Type B pancreatic cell (in vitro differentiated cells): ENCODE data around the gene RFLNA. TPM values are rescaled to one million over a fixed set of nuclear protein-coding genes. Genes with fewer than 3 reads are reported as not detected.
A peak's percentile ranks its signal among the peaks of the same experiment; 100 is the strongest.

Source experiments
- DNase-seq: peaks from one replicate; pipeline ENCODE4 v3.0.0; 2021; ENCODE audit warnings: mixed read lengths; ENCODE audit not compliant: unreplicated experiment; ENCODE audit errors: extremely low spot score
- H3K27ac Mint-ChIP-seq: 2 replicates; pipeline ENCODE4 v1.8.0; 2021; ENCODE audit warnings: mild to moderate bottlenecking, mixed read lengths
- H3K27me3 Mint-ChIP-seq: 2 replicates; pipeline ENCODE4 v1.8.0; 2021; ENCODE audit warnings: mixed read lengths
- H3K36me3 Mint-ChIP-seq: 2 replicates; pipeline ENCODE4 v1.8.0; 2021; ENCODE audit warnings: mixed read lengths
- H3K4me1 Mint-ChIP-seq: one replicate; pipeline ENCODE4 v1.8.0; 2021; ENCODE audit warnings: mixed read lengths; ENCODE audit not compliant: unreplicated experiment
- H3K4me3 Mint-ChIP-seq: 2 replicates; pipeline ENCODE4 v1.8.0; 2021; ENCODE audit warnings: mild to moderate bottlenecking, mixed read lengths
- H3K9me3 Mint-ChIP-seq: 2 replicates; pipeline ENCODE4 v1.8.0; 2021; ENCODE audit warnings: mixed read lengths
- CTCF ChIP-seq: fragments of 200-600 bp; sonication (generic); conservative IDR thresholded peaks from 2 replicates; pipeline ENCODE4 v1.5.0; 2021; ENCODE audit warnings: antibody characterized with exemption, mild to moderate bottlenecking
- total RNA-seq: library from RNA; stranded (reverse); gene quantifications from 2 replicates; pipeline ENCODE4 v1.2.1, GENCODE V29; 2021; ENCODE audit warnings: low replicate concordance

RFLNA gene
- total RNA-seq, 1 donor from 2014 or later = 57.4 TPM

- Mint-ChIP-seq H3K9me3 (no peaks in the 10 kb centered on the region), H3K27ac (no peak overlapping the region), H3K4me3 (no peak overlapping the region), H3K4me1 (peaks cover 42% of the 10 kb centered on the region), H3K27me3 (peaks cover 22% of the 10 kb centered on the region), H3K36me3 (no peaks in the 10 kb centered on the region)
- no peak for DNase-seq
- TF ChIP-seq CTCF = no peak
Observed at GRCh38 chr12:124254126-124254525, 40.8 kb upstream of the RFLNA start.

GRCh38 chr12:124259154-124260066, 35.5 kb upstream of the RFLNA start:
- Mint-ChIP-seq H3K27me3 (peaks cover 32% of the 10 kb centered on the region), H3K4me1 (peaks cover 40% of the 10 kb centered on the region), H3K27ac (peak overlapping the region; percentile 24), H3K9me3 (no peaks in the 10 kb centered on the region), H3K4me3 (peak overlapping the region; percentile 62), H3K36me3 (no peaks in the 10 kb centered on the region)
- no peak for DNase-seq
- no peak for TF ChIP-seq CTCF

- Mint-ChIP-seq H3K4me3 (no peak overlapping the region), H3K27me3 (peaks cover 25% of the 10 kb centered on the region), H3K27ac (no peak overlapping the region), H3K4me1 (peaks cover 32% of the 10 kb centered on the region), H3K9me3 (peaks cover under 1% of the 10 kb centered on the region), H3K36me3 (no peaks in the 10 kb centered on the region)
- no peak for DNase-seq
- no peak for TF ChIP-seq CTCF
Observed at GRCh38 chr12:124261885-124262284, 33.0 kb upstream of the RFLNA start.

- no peak overlapping the region for H3K4me3 Mint-ChIP-seq
- no peak for DNase-seq
- no peaks in the 10 kb centered on the region for H3K36me3 Mint-ChIP-seq
- no peak overlapping the region for H3K27ac Mint-ChIP-seq
- peaks cover 15% of the 10 kb centered on the region for H3K27me3 Mint-ChIP-seq
- H3K9me3 Mint-ChIP-seq = peaks cover 13% of the 10 kb centered on the region
- TF ChIP-seq CTCF = no peak
- peaks cover 14% of the 10 kb centered on the region for H3K4me1 Mint-ChIP-seq
Observed at GRCh38 chr12:124264089-124264795, 30.7 kb upstream of the RFLNA start.

GRCh38 chr12:124264879-124265278, 30.0 kb upstream of the RFLNA start:
- no peak for TF ChIP-seq CTCF
- DNase-seq = no peak
- Mint-ChIP-seq H3K27me3 (peaks cover 9% of the 10 kb centered on the region), H3K27ac (no peak overlapping the region), H3K4me1 (peaks cover 8% of the 10 kb centered on the region), H3K4me3 (no peak overlapping the region), H3K9me3 (peaks cover 13% of the 10 kb centered on the region), H3K36me3 (no peaks in the 10 kb centered on the region)
